Loucy (cell line): Measurements from ENCODE around the gene CRTC1.

ENCODE experiments used
- H2AFZ ChIP-seq: fragments of 200-600 bp; sonication (generic); 2 replicates; pipeline ENCODE4 v1.6.0; 2016; ENCODE audit warnings: antibody characterized with exemption, mild to moderate bottlenecking, low read length, moderate library complexity
- H3F3A ChIP-seq: fragments of 200-600 bp; 2 replicates; pipeline ENCODE4 v1.6.0; 2016; ENCODE audit warnings: antibody characterized with exemption, low read depth, mild to moderate bottlenecking
- H3K27me3 ChIP-seq: fragments of 200-600 bp; sonication (generic); 2 replicates; pipeline ENCODE4 v1.6.1; 2014; ENCODE audit warnings: low read length, mild to moderate bottlenecking; ENCODE audit not compliant: insufficient read depth, poor library complexity, severe bottlenecking
- H3K36me3 ChIP-seq: fragments of 200-600 bp; sonication (generic); 2 replicates; pipeline ENCODE4 v1.6.1; 2016; ENCODE audit warnings: low read length; ENCODE audit not compliant: insufficient read depth
- H3K4me1 ChIP-seq: fragments of 200-600 bp; sonication (generic); 2 replicates; pipeline ENCODE4 v1.5.1; 2014; ENCODE audit warnings: low read length, mild to moderate bottlenecking; ENCODE audit not compliant: insufficient read depth, poor library complexity, severe bottlenecking
- H3K4me2 ChIP-seq: fragments of 200-600 bp; sonication (generic); 2 replicates; pipeline ENCODE4 v1.6.0; 2014; ENCODE audit warnings: antibody characterized with exemption, low read length, low read depth, mild to moderate bottlenecking; ENCODE audit not compliant: poor library complexity, severe bottlenecking
- H3K4me3 ChIP-seq: fragments of 200-600 bp; sonication (generic); 2 replicates; pipeline ENCODE4 v1.5.1; 2014; ENCODE audit warnings: low read length, mild to moderate bottlenecking, mixed read lengths; ENCODE audit not compliant: poor library complexity, severe bottlenecking
- H3K79me2 ChIP-seq: fragments of 200-600 bp; sonication (generic); 2 replicates; pipeline ENCODE4 v1.6.1; 2014; ENCODE audit warnings: low read length; ENCODE audit not compliant: insufficient read depth
- H3K9ac ChIP-seq: fragments of 200-600 bp; sonication (generic); 2 replicates; pipeline ENCODE4 v1.6.0; 2014; ENCODE audit warnings: mild to moderate bottlenecking, low read depth, low read length, moderate library complexity; ENCODE audit not compliant: poor library complexity, severe bottlenecking
- H3K9me2 ChIP-seq: fragments of 200-600 bp; sonication (generic); replicated peaks from 2 replicates; pipeline ENCODE4 v1.6.1; 2016; ENCODE audit warnings: low read depth, low read length, mixed read lengths
- H3K9me3 ChIP-seq: fragments of 200-600 bp; sonication (generic); 2 replicates; pipeline ENCODE4 v1.6.1; 2014; ENCODE audit warnings: mild to moderate bottlenecking, antibody characterized with exemption, low read length, low read depth; ENCODE audit not compliant: insufficient read depth
- H4K20me1 ChIP-seq: fragments of 200-600 bp; sonication (generic); 2 replicates; pipeline ENCODE4 v1.6.0; 2014; ENCODE audit warnings: antibody characterized with exemption, low read length, mild to moderate bottlenecking; ENCODE audit not compliant: insufficient read depth, poor library complexity, severe bottlenecking
- EZH2phosphoT487 ChIP-seq: fragments of 200-600 bp; IDR thresholded peaks from 2 replicates; pipeline ENCODE4 v1.6.1; 2018; ENCODE audit warnings: antibody characterized with exemption, mild to moderate bottlenecking, moderate library complexity, borderline replicate concordance
- TF ChIP-seq, protein P1 (sequence below): fragments of 200-600 bp; sonication (generic); conservative IDR thresholded peaks from 2 replicates; pipeline ENCODE4 v1.5.1; 2014; ENCODE audit warnings: mild to moderate bottlenecking, antibody characterized with exemption, low read length

CRTC1 gene

DNA sequence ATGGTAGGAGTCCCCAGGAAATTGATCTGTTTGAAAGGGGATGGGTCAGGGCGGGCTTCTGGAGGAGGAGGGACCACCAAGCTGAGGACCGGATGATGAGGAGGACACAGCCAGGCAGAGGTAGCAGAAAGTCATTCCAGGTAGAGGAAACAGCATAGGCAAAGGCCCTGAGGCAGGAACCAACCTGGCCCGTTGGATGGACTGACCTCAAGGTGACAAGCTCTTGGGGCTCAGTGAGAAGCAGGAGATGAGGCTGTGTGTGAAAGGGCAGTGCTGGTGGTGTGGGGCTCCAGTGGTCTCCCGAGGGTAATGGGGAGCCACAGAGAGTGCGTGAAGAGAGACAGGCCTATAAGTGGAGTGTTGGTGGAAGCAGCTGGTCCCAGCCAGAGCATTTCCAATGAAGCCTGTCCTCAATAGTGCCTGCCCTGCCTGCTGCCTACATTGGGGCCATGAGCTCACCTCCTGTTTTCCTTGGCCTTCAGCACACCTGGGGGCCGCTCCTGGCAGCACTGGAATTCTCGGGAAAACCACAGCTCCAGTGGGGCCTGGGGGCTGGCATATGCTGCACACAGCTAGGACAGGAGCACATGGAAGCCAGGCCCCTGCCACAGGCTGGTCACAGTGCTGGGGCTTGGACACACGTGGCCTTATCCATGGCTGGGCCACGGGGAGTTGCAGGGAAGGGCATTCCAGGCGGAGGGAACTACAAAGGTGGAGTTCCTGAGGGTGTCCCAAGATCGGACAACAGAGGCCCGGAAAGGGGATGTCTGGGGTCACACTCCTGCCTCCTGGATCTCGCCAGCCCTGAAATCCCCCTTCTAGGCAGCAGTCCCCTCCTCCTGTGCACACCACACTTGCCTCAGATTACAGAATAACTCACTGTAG, 109.9 kb downstream of the CRTC1 start:
- Histone ChIP-seq H3F3A (no peaks in the 10 kb centered on the region), H3K9me2 (no peaks in the 10 kb centered on the region), H3K9ac (no peak overlapping the region), H3K36me3 (no peaks in the 10 kb centered on the region), H3K27me3 (no peaks in the 10 kb centered on the region), H3K4me2 (no peak overlapping the region), H3K4me3 (no peak overlapping the region), H3K9me3 (no peaks in the 10 kb centered on the region), H2AFZ (no peak overlapping the region), H3K4me1 (no peaks in the 10 kb centered on the region), H3K79me2 (no peaks in the 10 kb centered on the region), H4K20me1 (no peaks in the 10 kb centered on the region)
- TF ChIP-seq EZH2phosphoT487 = no peak
- TF ChIP-seq, protein P1, sequence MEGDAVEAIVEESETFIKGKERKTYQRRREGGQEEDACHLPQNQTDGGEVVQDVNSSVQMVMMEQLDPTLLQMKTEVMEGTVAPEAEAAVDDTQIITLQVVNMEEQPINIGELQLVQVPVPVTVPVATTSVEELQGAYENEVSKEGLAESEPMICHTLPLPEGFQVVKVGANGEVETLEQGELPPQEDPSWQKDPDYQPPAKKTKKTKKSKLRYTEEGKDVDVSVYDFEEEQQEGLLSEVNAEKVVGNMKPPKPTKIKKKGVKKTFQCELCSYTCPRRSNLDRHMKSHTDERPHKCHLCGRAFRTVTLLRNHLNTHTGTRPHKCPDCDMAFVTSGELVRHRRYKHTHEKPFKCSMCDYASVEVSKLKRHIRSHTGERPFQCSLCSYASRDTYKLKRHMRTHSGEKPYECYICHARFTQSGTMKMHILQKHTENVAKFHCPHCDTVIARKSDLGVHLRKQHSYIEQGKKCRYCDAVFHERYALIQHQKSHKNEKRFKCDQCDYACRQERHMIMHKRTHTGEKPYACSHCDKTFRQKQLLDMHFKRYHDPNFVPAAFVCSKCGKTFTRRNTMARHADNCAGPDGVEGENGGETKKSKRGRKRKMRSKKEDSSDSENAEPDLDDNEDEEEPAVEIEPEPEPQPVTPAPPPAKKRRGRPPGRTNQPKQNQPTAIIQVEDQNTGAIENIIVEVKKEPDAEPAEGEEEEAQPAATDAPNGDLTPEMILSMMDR = no peak

DNA sequence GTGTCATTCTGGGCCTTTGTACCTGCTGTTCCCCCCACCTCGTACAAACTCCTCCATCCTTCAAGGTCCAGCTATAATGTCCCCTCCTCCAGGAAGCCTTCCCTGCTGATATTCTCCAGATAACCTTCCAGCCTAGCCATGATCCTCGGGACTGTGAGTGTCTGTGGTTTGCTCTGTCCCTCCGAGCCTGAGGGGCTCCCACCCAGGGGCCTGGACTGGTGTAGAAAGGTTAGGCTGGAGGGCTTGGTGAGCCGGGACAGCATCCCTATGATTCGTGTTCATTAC, 110.5 kb downstream of the CRTC1 start:
- Histone ChIP-seq H4K20me1 (no peaks in the 10 kb centered on the region), H3F3A (no peaks in the 10 kb centered on the region), H3K4me3 (no peak overlapping the region), H3K36me3 (no peaks in the 10 kb centered on the region), H3K9ac (no peak overlapping the region), H3K4me1 (no peaks in the 10 kb centered on the region), H3K4me2 (no peak overlapping the region), H3K27me3 (no peaks in the 10 kb centered on the region), H3K79me2 (no peaks in the 10 kb centered on the region), H3K9me3 (no peaks in the 10 kb centered on the region), H2AFZ (no peak overlapping the region), H3K9me2 (no peaks in the 10 kb centered on the region)
- no peak for TF ChIP-seq EZH2phosphoT487
- TF ChIP-seq, protein P1 = no peak

- no peaks in the 10 kb centered on the region for H3K27me3 ChIP-seq
- no peaks in the 10 kb centered on the region for H3K79me2 ChIP-seq
Measured at GRCh38 chr19:18794692-18795091, 111.2 kb downstream of the CRTC1 start.

More at GRCh38 chr19:18794692-18795091, 111.2 kb downstream of the CRTC1 start:
- no peaks in the 10 kb centered on the region for H3K9me2 ChIP-seq
- H4K20me1 ChIP-seq = no peaks in the 10 kb centered on the region
- H3K4me2 ChIP-seq = no peak overlapping the region
- no peak overlapping the region for H3K9ac ChIP-seq
- H3K4me3 ChIP-seq = no peak overlapping the region
- H2AFZ ChIP-seq = no peak overlapping the region
- no peaks in the 10 kb centered on the region for H3F3A ChIP-seq
- H3K4me1 ChIP-seq = no peaks in the 10 kb centered on the region
- TF ChIP-seq, protein P1 = no peak
- no peak for TF ChIP-seq EZH2phosphoT487
- no peaks in the 10 kb centered on the region for H3K36me3 ChIP-seq
- H3K9me3 ChIP-seq = no peaks in the 10 kb centered on the region
